GM12801 (cell line): ENCODE data around the gene STRA8.

ENCODE experiments used
- CTCF ChIP-seq: IDR thresholded peaks from one replicate; pipeline ENCODE4 v1.5.1; 2011; ENCODE audit warnings: control low read depth; ENCODE audit not compliant: insufficient read length; ENCODE audit errors: extremely low read depth

Gene STRA8

GRCh38 chr7:135197343-135197742, 36.3 kb upstream of the STRA8 start:
- TF ChIP-seq CTCF: no peak

- TF ChIP-seq CTCF: no peak
Measured at GRCh38 chr7:135197906-135198655, 35.6 kb upstream of the STRA8 start.

GRCh38 chr7:135199439-135199838, 34.2 kb upstream of the STRA8 start:
- TF ChIP-seq CTCF: no peak

- no peak for TF ChIP-seq CTCF
Measured at GRCh38 chr7:135200821-135201331, 32.8 kb upstream of the STRA8 start.

GRCh38 chr7:135201350-135201749, 32.3 kb upstream of the STRA8 start:
- TF ChIP-seq CTCF: no peak

- no peak for TF ChIP-seq CTCF
Measured at GRCh38 chr7:135204341-135204749, 29.3 kb upstream of the STRA8 start.

GRCh38 chr7:135204876-135205275, 28.8 kb upstream of the STRA8 start:
- no peak for TF ChIP-seq CTCF
